Measurements from ENCODE around the gene CAMK2N1.
A peak's percentile ranks its signal among the peaks of the same experiment; 100 is the strongest.
"Not testable (repeated sequence)": the region's sequence is repeated elsewhere in the genome, so short reads cannot be mapped to it uniquely, and the experiment has no call there.

The CAMK2N1 gene

GRCh38 chr1:20485527-20486456 is at the start of gene CAMK2N1:
Gene CAMK2N1 (minus strand): TSS chr1:20486210. CDS start chr1:20485379, 831 bp downstream.
- peak; percentile 4 for DNase-seq

GRCh38 chr1:20534659-20535417 is 48.8 kb upstream of the CAMK2N1 start:
- DNase-seq: no peak

- no peak for DNase-seq
Measured at GRCh38 chr1:20533635-20534034, 47.6 kb upstream of the CAMK2N1 start.

GRCh38 chr1:20530901-20531300 is 44.9 kb upstream of the CAMK2N1 start:
- peak; percentile 9 for DNase-seq

- peak; percentile 34 for DNase-seq
Measured at GRCh38 chr1:20530306-20530705, 44.3 kb upstream of the CAMK2N1 start.

- DNase-seq: no peak
Measured at GRCh38 chr1:20528221-20528620, 42.2 kb upstream of the CAMK2N1 start.

GRCh38 chr1:20526267-20526666 is 40.3 kb upstream of the CAMK2N1 start:
- DNase-seq: no peak

GRCh38 chr1:20521960-20522861 is 36.2 kb upstream of the CAMK2N1 start:
- peak; percentile 37 for DNase-seq

GRCh38 chr1:20519609-20520262 is 33.7 kb upstream of the CAMK2N1 start:
- not testable (repeated sequence) for DNase-seq

GRCh38 chr1:20511518-20512428 is 25.8 kb upstream of the CAMK2N1 start:
- no peak for DNase-seq

- no peak for DNase-seq
Measured at GRCh38 chr1:20508411-20508771, 22.4 kb upstream of the CAMK2N1 start.

- peak; percentile 35 for DNase-seq
Measured at GRCh38 chr1:20507564-20508410, 21.8 kb upstream of the CAMK2N1 start, which contains the start of gene MUL1. Gene MUL1 (minus strand): TSS chr1:20508151. CDS start chr1:20508024, 127 bp downstream.

- no peak for DNase-seq
Measured at GRCh38 chr1:20507248-20507563, 21.2 kb upstream of the CAMK2N1 start.

GRCh38 chr1:20505488-20505887 is 19.5 kb upstream of the CAMK2N1 start:
- no peak for DNase-seq

GRCh38 chr1:20500716-20501115 is 14.7 kb upstream of the CAMK2N1 start:
- DNase-seq: no peak

- no peak for DNase-seq
Measured at GRCh38 chr1:20499718-20500117, 13.7 kb upstream of the CAMK2N1 start.

- no peak for DNase-seq
Measured at GRCh38 chr1:20499105-20499504, 13.1 kb upstream of the CAMK2N1 start.

- DNase-seq: no peak
Measured at GRCh38 chr1:20498116-20498515, 12.1 kb upstream of the CAMK2N1 start.

- DNase-seq: no peak
Measured at GRCh38 chr1:20497506-20497905, 11.5 kb upstream of the CAMK2N1 start.

GRCh38 chr1:20496725-20497383 is 10.8 kb upstream of the CAMK2N1 start:
- not testable (repeated sequence) for DNase-seq

Measured in NCI-H748 treated with DMSO at 0.1 percent for 48 hours (cell line).